H1 (cell line): ENCODE measurements around the gene CDK19. TPM values are rescaled to one million over a fixed set of nuclear protein-coding genes. Genes with fewer than 3 reads are reported as not detected.

Source experiments
- CTCF ChIA-PET: fragments of 300-600 bp; sonication (Branson Sonifier 250); formaldehyde crosslinking; loops from one replicate; lab custom pipeline; 2021; ENCODE audit not compliant: partially characterized antibody; lab: Charles Lee
- POLR2A ChIA-PET: fragments of 300-600 bp; sonication (Branson Sonifier 250); formaldehyde crosslinking; loops from one replicate; lab custom pipeline; 2021; ENCODE audit warnings: inconsistent platforms; ENCODE audit not compliant: partially characterized antibody; lab: Charles Lee
- DNase-seq, 2 experiments: peaks; one replicate each; pipeline versions ENCODE4 v3.0.0 to v3.0.0-alpha.2; 2010 to 2022; ENCODE audit warnings: low spot score in 2 of 2, low read depth in 1 of 2, mixed read lengths in 1 of 2
- FAIRE-seq: peaks from 2 replicates; lab custom pipeline; 2011; peaks lifted over from hg19 to GRCh38; lab: Jason Lieb, UNC
- H2AFZ ChIP-seq: 2 replicates; pipeline ENCODE4 v1.8.1; 2012; ENCODE audit warnings: low read length, inconsistent platforms
- H2AK5ac ChIP-seq: 2 replicates; pipeline ENCODE4 v1.6.1; 2013; ENCODE audit warnings: low read depth, low read length
- H2BK120ac ChIP-seq: replicated peaks from 2 replicates; pipeline ENCODE3; 2013; ENCODE audit warnings: low read depth, low read length, inconsistent platforms
- H2BK12ac ChIP-seq: 2 replicates; pipeline ENCODE4 v1.6.1; 2013; ENCODE audit warnings: low read depth, low read length
- H2BK15ac ChIP-seq: 2 replicates; pipeline ENCODE4 v1.6.1; 2013; ENCODE audit warnings: low read length
- H2BK20ac ChIP-seq: 2 replicates; pipeline ENCODE4 v1.6.1; 2013; ENCODE audit warnings: low read length
- H2BK5ac ChIP-seq: 2 replicates; pipeline ENCODE4 v1.6.1; 2013; ENCODE audit warnings: low read depth, low read length
- H3K14ac ChIP-seq: 2 replicates; pipeline ENCODE4 v1.6.1; 2013; ENCODE audit warnings: inconsistent platforms; ENCODE audit not compliant: insufficient read length
- H3K18ac ChIP-seq: 2 replicates; pipeline ENCODE4 v1.6.1; 2013; ENCODE audit warnings: low read length; ENCODE audit errors: extremely low read depth
- H3K23ac ChIP-seq: 2 replicates; pipeline ENCODE4 v1.6.1; 2013; ENCODE audit warnings: inconsistent platforms; ENCODE audit not compliant: insufficient read length
- H3K23me2 ChIP-seq: 2 replicates; pipeline ENCODE4 v1.6.1; 2013; ENCODE audit warnings: low read depth, low read length
- H3K27ac ChIP-seq: 2 replicates; pipeline ENCODE4 v1.6.1; 2011; ENCODE audit warnings: low read depth, low read length, inconsistent platforms
- H3K27me3 ChIP-seq, 4 experiments: replicated peaks in 1 of 4; 1 replicate in 1 of 4; 2 replicates in 3 of 4; pipeline versions ENCODE4 v1.6.1 to v1.8.1; 2011 to 2013; ENCODE audit warnings: low read length in 3 of 4, mild to moderate bottlenecking in 3 of 4, inconsistent platforms in 2 of 4, mixed read lengths in 2 of 4, moderate library complexity in 1 of 4; ENCODE audit not compliant: control insufficient read depth in 3 of 4, insufficient read depth in 3 of 4; ENCODE audit errors: extremely low read depth in 1 of 4
- H3K36me3 ChIP-seq, 4 experiments: 2 replicates each; pipeline versions ENCODE4 v1.6.1 to v1.8.1; 2011 to 2013; ENCODE audit warnings: mild to moderate bottlenecking in 4 of 4, low read length in 3 of 4, moderate library complexity in 2 of 4, control low read depth in 1 of 4, inconsistent platforms in 1 of 4; ENCODE audit not compliant: insufficient read depth in 4 of 4, control insufficient read depth in 2 of 4
- H3K4ac ChIP-seq: replicated peaks from 2 replicates; pipeline ENCODE3; 2013; ENCODE audit warnings: low read length, low read depth, mixed read lengths, inconsistent platforms; ENCODE audit not compliant: insufficient read length
- H3K4me1 ChIP-seq, 4 experiments: replicated peaks in 1 of 4; 1 replicate in 1 of 4; 2 replicates in 3 of 4; pipeline versions ENCODE4 v1.6.1 to v1.8.1; 2011 to 2013; ENCODE audit warnings: low read length in 3 of 4, inconsistent platforms in 2 of 4, mixed read lengths in 1 of 4; ENCODE audit not compliant: insufficient read depth in 4 of 4, control insufficient read depth in 3 of 4
- H3K4me2 ChIP-seq, 2 experiments: 2 replicates each; pipeline versions ENCODE4 v1.6.1 to v1.8.1; 2011 to 2013; ENCODE audit warnings: low read depth in 2 of 2, low read length in 2 of 2, control low read depth in 1 of 2, inconsistent platforms in 1 of 2, mild to moderate bottlenecking in 1 of 2; ENCODE audit not compliant: insufficient read depth in 1 of 2
- H3K4me3 ChIP-seq, 4 experiments: fragments of 200-600, 300-600 bp in 1 of 4; sonication (generic), shearing (Covaris generic), sonication (Bioruptor Twin) in 1 of 4; 2 replicates each; pipeline versions ENCODE4 v1.5.1 to v1.8.1; 2011 to 2016; ENCODE audit warnings: low read length in 4 of 4, low read depth in 3 of 4, control low read depth in 2 of 4, inconsistent platforms in 2 of 4, mild to moderate bottlenecking in 2 of 4, mixed read lengths in 1 of 4, moderate library complexity in 1 of 4; ENCODE audit not compliant: insufficient read depth in 2 of 4; ENCODE audit errors: extremely low read depth in 1 of 4
- H3K56ac ChIP-seq: replicated peaks from 2 replicates; pipeline ENCODE3; 2013; ENCODE audit warnings: low read depth, mild to moderate bottlenecking, mixed read lengths, low read length, inconsistent platforms; ENCODE audit not compliant: insufficient read length
- H3K79me1 ChIP-seq: 2 replicates; pipeline ENCODE4 v1.6.1; 2013; ENCODE audit warnings: low read depth, low read length, control low read depth
- H3K79me2 ChIP-seq, 2 experiments: 2 replicates each; pipeline versions ENCODE4 v1.6.1 to v1.8.1; 2012 to 2013; ENCODE audit warnings: low read length in 2 of 2, mild to moderate bottlenecking in 2 of 2, inconsistent platforms in 1 of 2; ENCODE audit not compliant: insufficient read depth in 2 of 2, control insufficient read depth in 1 of 2
- H3K9ac ChIP-seq, 4 experiments: replicated peaks in 1 of 4; 1 replicate in 1 of 4; 2 replicates in 3 of 4; pipeline versions ENCODE4 v1.6.1 to v1.8.1; 2011 to 2013; ENCODE audit warnings: low read depth in 3 of 4, low read length in 3 of 4, control low read depth in 2 of 4, mild to moderate bottlenecking in 2 of 4, moderate library complexity in 2 of 4, inconsistent platforms in 1 of 4; ENCODE audit errors: extremely low read depth in 1 of 4
- H3K9me3 ChIP-seq, 2 experiments: 2 replicates each; pipeline versions ENCODE4 v1.6.1 to v1.8.1; 2012 to 2013; ENCODE audit warnings: mild to moderate bottlenecking in 2 of 2, moderate library complexity in 2 of 2, control low read depth in 1 of 2, inconsistent platforms in 1 of 2, low read depth in 1 of 2, low read length in 1 of 2, mixed read lengths in 1 of 2; ENCODE audit not compliant: insufficient read depth in 2 of 2
- H4K20me1 ChIP-seq, 2 experiments: replicated peaks in 1 of 2; 2 replicates each; pipeline versions ENCODE3 to v1.8.1; 2011 to 2013; ENCODE audit warnings: inconsistent platforms in 2 of 2, low read length in 2 of 2, mild to moderate bottlenecking in 1 of 2; ENCODE audit not compliant: insufficient read depth in 2 of 2, control insufficient read depth in 1 of 2
- H4K5ac ChIP-seq: 2 replicates; pipeline ENCODE4 v1.6.1; 2013; ENCODE audit warnings: low read length, low read depth, mixed read lengths, inconsistent platforms; ENCODE audit not compliant: insufficient read length
- H4K8ac ChIP-seq: 2 replicates; pipeline ENCODE4 v1.8.0; 2013; ENCODE audit warnings: mild to moderate bottlenecking, moderate library complexity, low read length, inconsistent platforms; ENCODE audit not compliant: insufficient read depth; ENCODE audit errors: extremely low read depth
- H4K91ac ChIP-seq: replicated peaks from 2 replicates; pipeline ENCODE3; 2013; ENCODE audit warnings: low read length, mixed read lengths, inconsistent platforms; ENCODE audit not compliant: insufficient read length
- CBX5 ChIP-seq: fragments of 300-800, 300-1000 bp; sonication (generic); IDR thresholded peaks from 2 replicates; pipeline ENCODE4 v1.7.1; 2016; ENCODE audit warnings: antibody characterized with exemption, low read length, low read depth
- CREB1 ChIP-seq: IDR thresholded peaks from 2 replicates; pipeline ENCODE4 v1.6.1; 2012; ENCODE audit warnings: inconsistent platforms
- EGR1 ChIP-seq: IDR thresholded peaks from 2 replicates; pipeline ENCODE4 v1.6.1; 2011; ENCODE audit warnings: low read depth, low read length, borderline replicate concordance
- EZH2 ChIP-seq: fragments of 200-600 bp; sonication (generic); IDR thresholded peaks from 2 replicates; pipeline ENCODE4 v1.7.1; 2012; ENCODE audit warnings: low read depth, mild to moderate bottlenecking, moderate library complexity, low read length, inconsistent platforms; ENCODE audit not compliant: severe bottlenecking
- JUND ChIP-seq: IDR thresholded peaks from 2 replicates; pipeline ENCODE4 v1.6.1; 2011; ENCODE audit warnings: mild to moderate bottlenecking, improper control_type of control experiment, low read length
- KDM4A ChIP-seq: IDR thresholded peaks from one replicate; pipeline ENCODE4 v1.7.1; 2012; ENCODE audit warnings: low read depth, mild to moderate bottlenecking, moderate library complexity, low read length, inconsistent platforms; ENCODE audit not compliant: severe bottlenecking
- RAD21 ChIP-seq, 2 experiments: IDR thresholded peaks in 1 of 2; conservative IDR thresholded peaks in 1 of 2; 2 replicates each; pipeline ENCODE4 v1.6.1; 2011; ENCODE audit warnings: low read depth in 2 of 2, low read length in 2 of 2, improper control_type of control experiment in 1 of 2, inconsistent platforms in 1 of 2, mild to moderate bottlenecking in 1 of 2, moderate library complexity in 1 of 2
- RFX5 ChIP-seq: IDR thresholded peaks from 2 replicates; pipeline ENCODE4 v1.6.1; 2011; ENCODE audit warnings: low read depth, low read length, improper control_type of control experiment, borderline replicate concordance
- RXRA ChIP-seq: IDR thresholded peaks from 2 replicates; pipeline ENCODE4 v1.6.1; 2011; ENCODE audit warnings: low read depth, mild to moderate bottlenecking, low read length, moderate library complexity; ENCODE audit not compliant: insufficient read depth
- TBP ChIP-seq: IDR thresholded peaks from 2 replicates; pipeline ENCODE4 v1.6.1; 2011; ENCODE audit warnings: low read depth, low read length, improper control_type of control experiment
- YY1 ChIP-seq: IDR thresholded peaks from 2 replicates; pipeline ENCODE4 v1.6.1; 2011; ENCODE audit warnings: low read depth, mild to moderate bottlenecking, low read length
- ZNF274 ChIP-seq: IDR thresholded peaks from 2 replicates; pipeline ENCODE4 v1.7.0; 2012; ENCODE audit warnings: low read length, borderline replicate concordance; ENCODE audit errors: extremely low read depth
- WGBS, 2 experiments: shearing (Covaris generic) in 1 of 2; methylation state at CpG; one replicate each; pipeline versions ENCODE4 v1.1.6 to v1.1.7; 2013 to 2015; ENCODE audit warnings: low lambda C conversion rate in 2 of 2, mixed read lengths in 2 of 2, inconsistent platforms in 1 of 2, low coverage in 1 of 2, missing lambda C conversion rate in 1 of 2; ENCODE audit not compliant: insufficient replicate concordance in 2 of 2, insufficient coverage in 1 of 2, insufficient read length in 1 of 2; ENCODE audit errors: extremely low coverage in 1 of 2, missing lambda C conversion rate in 1 of 2; 5-methylcytosine and 5-hydroxymethylcytosine counted together
- polyA plus RNA-seq, 7 experiments: library from polyadenylated mRNA; depleted of rRNA in 3 of 7; stranded (reverse) in 5 of 7; unstranded in 2 of 7; fragments of >200 nt in 5 of 7; fragments of 200-250 nt in 2 of 7; gene quantifications; 1 replicate in 5 of 7; 2 replicates in 1 of 7; 4 replicates in 1 of 7; pipeline versions ENCODE4 v1.2.1 to v1.2.3, GENCODE V29; 2011 to 2013; ENCODE audit warnings: missing spikeins in 2 of 7, mixed read lengths in 2 of 7
- total RNA-seq: library from RNA; stranded (reverse); fragmentation: NEBNext Ultra II Directional; extraction: Animal tissue kit (Norgen Biotek cat#: 25700); gene quantifications from 2 replicates; pipeline ENCODE4 v1.2.1, GENCODE V29; 2021
- TF ChIP-seq, protein P1 (sequence below): IDR thresholded peaks from 2 replicates; pipeline ENCODE4 v1.6.1; 2011; ENCODE audit warnings: low read length, improper control_type of control experiment

The CDK19 gene
- total and polyA plus RNA-seq, 2 of the 8 experiments (the other 6 are each of a cell fraction or from before 2014, with no cell fraction given), result 4.9 to 12.6 TPM

- peak overlapping the region; percentile 24 to 41 for H3K4me2 ChIP-seq
- H3K79me1 ChIP-seq, result no peaks in the 10 kb centered on the region; the same call in 1 of the 2 replicates
- no peak overlapping the region for H3K27ac ChIP-seq
- no peak overlapping the region for H3K14ac ChIP-seq
- ChIA-PET POLR2A (no interaction called here), CTCF (interaction anchor here (0.6 to 0.7 kb wide), 2 partner anchors 40 to 1214 kb away, joined by 3 read pairs; no protein-coding TSS in a partner anchor)
- H4K8ac ChIP-seq, result no peak overlapping the region
- no peaks in the 10 kb centered on the region for H4K20me1 ChIP-seq
- no peak overlapping the region for H3K23ac ChIP-seq
- no peaks in the 10 kb centered on the region; a peak in 1 of 8 replicates for H3K36me3 ChIP-seq
- no peak overlapping the region for H2BK12ac ChIP-seq
- peak overlapping the region; percentile 49; the same call in 1 of the 2 replicates for H2BK20ac ChIP-seq
- 0 out of 2 replicates have a peak overlapping the region, but pooled peaks have one; percentile 57 for H2BK5ac ChIP-seq
- DNase-seq, result no peak
- H3K18ac ChIP-seq, result no peak overlapping the region
- H3K4me1 ChIP-seq, result peaks cover 0 to 12% (median 8%) of the 10 kb centered on the region in 4 experiments; a peak in 5 of 7 replicates
- H3K56ac ChIP-seq, result no peak overlapping the region
- H3K9ac ChIP-seq, result no peak overlapping the region
- H3K27me3 ChIP-seq, result no peaks in the 10 kb centered on the region
- H3K4ac ChIP-seq, result no peak overlapping the region
- H3K4me3 ChIP-seq, result no peak overlapping the region
- H2BK15ac ChIP-seq, result no peak overlapping the region
- no peak for FAIRE-seq
- peak overlapping the region; percentile 75; the same call in 1 of the 2 replicates for H2AK5ac ChIP-seq
- H4K91ac ChIP-seq, result no peak overlapping the region
- H2BK120ac ChIP-seq, result no peak overlapping the region
- H2AFZ ChIP-seq, result no peak overlapping the region
- 78% methylated on average over 1 of the region's 1 CpG; no CpG with 5 or more reads in 1 of the 2 experiments for WGBS, 2 experiments
- H3K23me2 ChIP-seq, result no peaks in the 10 kb centered on the region
- H3K9me3 ChIP-seq, result no peaks in the 10 kb centered on the region
- no peak overlapping the region for H4K5ac ChIP-seq
- H3K79me2 ChIP-seq, result no peaks in the 10 kb centered on the region
- TF ChIP-seq YY1, result no peak
- TF ChIP-seq, protein P1, sequence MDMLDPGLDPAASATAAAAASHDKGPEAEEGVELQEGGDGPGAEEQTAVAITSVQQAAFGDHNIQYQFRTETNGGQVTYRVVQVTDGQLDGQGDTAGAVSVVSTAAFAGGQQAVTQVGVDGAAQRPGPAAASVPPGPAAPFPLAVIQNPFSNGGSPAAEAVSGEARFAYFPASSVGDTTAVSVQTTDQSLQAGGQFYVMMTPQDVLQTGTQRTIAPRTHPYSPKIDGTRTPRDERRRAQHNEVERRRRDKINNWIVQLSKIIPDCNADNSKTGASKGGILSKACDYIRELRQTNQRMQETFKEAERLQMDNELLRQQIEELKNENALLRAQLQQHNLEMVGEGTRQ, result no peak
- no peak for TF ChIP-seq RAD21 (IDR thresholded peaks at IDR 0.05 in 1 of 2, conservative IDR thresholded peaks at IDR 0.05 in 1 of 2; ENCODE audit: low read depth in 2 of 2, low read length in 2 of 2)
- TF ChIP-seq RFX5, result no peak
- no peak for TF ChIP-seq EZH2
- TF ChIP-seq TBP, result no peak
- no peak for TF ChIP-seq EGR1
- TF ChIP-seq KDM4A, result no peak
- no peak for TF ChIP-seq RXRA
- TF ChIP-seq ZNF274, result no peak
- no peak for TF ChIP-seq JUND
- no peak for TF ChIP-seq CBX5
- TF ChIP-seq CREB1, result no peak
These were observed 203.0 kb downstream of the CDK19 start for GRCh38 chr6:110612298-110612697.
